HepG2 (cell line): ENCODE results near the gene PMM2.

ENCODE experiments used
- GABPA ChIP-seq, 2 experiments: IDR thresholded peaks; 2 replicates each; pipeline ENCODE4 v1.6.1; 2011 to 2016; ENCODE audit warnings: low read depth in 2 of 2, low read length in 1 of 2, missing biosample characterization in 1 of 2, missing genetic modification characterization in 1 of 2
- PRDM15 ChIP-seq: sonication (generic); formaldehyde crosslinking; IDR thresholded peaks from 2 replicates; pipeline ENCODE4 v1.4.0; 2020; ENCODE audit warnings: missing genetic modification reagents
- REST ChIP-seq, 2 experiments: IDR thresholded peaks; 2 replicates each; pipeline ENCODE4 v1.6.1; 2011 to 2012; ENCODE audit warnings: low read length in 2 of 2, borderline replicate concordance in 1 of 2, low read depth in 1 of 2, mild to moderate bottlenecking in 1 of 2, moderate library complexity in 1 of 2
- ZNF431 ChIP-seq: sonication (generic); formaldehyde crosslinking; IDR thresholded peaks from 2 replicates; pipeline ENCODE4 v1.9.0; 2022; ENCODE audit warnings: missing genetic modification reagents, low read depth, mild to moderate bottlenecking, borderline replicate concordance

- no peak for TF ChIP-seq REST (IDR thresholded peaks at IDR 0.05; ENCODE audit: borderline replicate concordance in 1 of 2, low read depth in 1 of 2, low read length in 2 of 2)
- no peak for TF ChIP-seq GABPA (IDR thresholded peaks at IDR 0.05; ENCODE audit: low read depth, low read length)
- TF ChIP-seq GABPA (CRISPR knock-in tag; IDR thresholded peaks at IDR 0.05; ENCODE audit: low read depth) = no peak
- TF ChIP-seq ZNF431 = no peak
- TF ChIP-seq PRDM15 (CRISPR knock-in tag) = no peak
Observed at GRCh38 chr16:8832717-8833105, 35.1 kb downstream of the PMM2 start.
